CD4-positive, alpha-beta T cell treated with Interleukin-6 for 4 hours (primary cell): ENCODE data around the gene TGM5.
"Not testable (repeated sequence)": the region's sequence is repeated elsewhere in the genome, so short reads cannot be mapped to it uniquely, and the experiment has no call there.

Source experiments
- DNase-seq: peaks from one replicate; pipeline ENCODE4 v3.0.0-alpha.2; 2020; ENCODE audit warnings: mixed read lengths

The TGM5 gene

DNA sequence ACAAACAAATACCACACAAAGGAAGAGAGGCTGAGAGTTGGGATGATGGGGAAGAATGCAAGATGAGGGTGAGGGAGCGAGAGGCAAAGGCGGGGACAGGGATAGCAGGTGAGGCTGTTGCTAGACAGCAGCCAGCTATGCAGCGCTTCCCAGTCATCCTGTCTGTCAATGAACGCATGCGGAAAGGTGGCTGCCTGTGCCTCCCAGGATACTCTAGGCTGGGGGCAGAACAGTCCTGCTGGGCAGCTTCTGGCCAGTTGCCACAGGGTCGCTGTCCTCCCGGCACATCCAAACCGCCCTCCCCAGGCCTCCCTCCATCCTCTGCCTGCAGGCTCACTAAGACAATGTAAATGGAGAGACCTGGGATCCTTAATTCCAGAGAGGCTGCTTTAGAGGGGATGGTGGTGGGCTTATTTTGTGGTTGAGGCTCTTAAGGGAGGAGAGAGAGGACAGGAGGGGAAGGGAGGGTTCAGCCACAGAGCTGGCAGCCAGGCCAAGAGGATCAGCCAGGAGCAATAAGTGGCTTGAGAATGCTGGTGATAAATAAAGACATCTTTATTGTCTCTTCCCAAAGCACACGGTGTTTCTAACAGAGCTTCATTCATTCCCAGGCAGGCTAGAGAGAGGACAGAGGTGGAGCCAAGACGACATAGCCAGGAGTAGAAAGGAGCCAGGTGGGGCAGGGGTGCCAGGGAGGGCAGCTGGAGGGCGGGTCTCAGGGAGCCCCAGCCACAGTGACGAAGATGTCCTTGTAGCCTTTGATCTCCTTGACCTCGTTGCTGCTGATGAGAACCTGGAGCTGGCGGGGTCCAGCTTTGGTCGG, 9.2 kb upstream of the TGM5 start:
- DNase-seq = no peak

GRCh38 chr15:43274136-43274535, 7.4 kb upstream of the TGM5 start:
- no peak for DNase-seq

- DNase-seq = no peak
Observed at GRCh38 chr15:43273243-43273642, 6.5 kb upstream of the TGM5 start.

- DNase-seq = not testable (repeated sequence)
Observed at GRCh38 chr15:43271908-43272307, 5.2 kb upstream of the TGM5 start.

- DNase-seq = peak; percentile 9
Observed at GRCh38 chr15:43270676-43271306, 4.1 kb upstream of the TGM5 start.

- no peak for DNase-seq
Observed at GRCh38 chr15:43270113-43270665, 3.5 kb upstream of the TGM5 start.

DNA sequence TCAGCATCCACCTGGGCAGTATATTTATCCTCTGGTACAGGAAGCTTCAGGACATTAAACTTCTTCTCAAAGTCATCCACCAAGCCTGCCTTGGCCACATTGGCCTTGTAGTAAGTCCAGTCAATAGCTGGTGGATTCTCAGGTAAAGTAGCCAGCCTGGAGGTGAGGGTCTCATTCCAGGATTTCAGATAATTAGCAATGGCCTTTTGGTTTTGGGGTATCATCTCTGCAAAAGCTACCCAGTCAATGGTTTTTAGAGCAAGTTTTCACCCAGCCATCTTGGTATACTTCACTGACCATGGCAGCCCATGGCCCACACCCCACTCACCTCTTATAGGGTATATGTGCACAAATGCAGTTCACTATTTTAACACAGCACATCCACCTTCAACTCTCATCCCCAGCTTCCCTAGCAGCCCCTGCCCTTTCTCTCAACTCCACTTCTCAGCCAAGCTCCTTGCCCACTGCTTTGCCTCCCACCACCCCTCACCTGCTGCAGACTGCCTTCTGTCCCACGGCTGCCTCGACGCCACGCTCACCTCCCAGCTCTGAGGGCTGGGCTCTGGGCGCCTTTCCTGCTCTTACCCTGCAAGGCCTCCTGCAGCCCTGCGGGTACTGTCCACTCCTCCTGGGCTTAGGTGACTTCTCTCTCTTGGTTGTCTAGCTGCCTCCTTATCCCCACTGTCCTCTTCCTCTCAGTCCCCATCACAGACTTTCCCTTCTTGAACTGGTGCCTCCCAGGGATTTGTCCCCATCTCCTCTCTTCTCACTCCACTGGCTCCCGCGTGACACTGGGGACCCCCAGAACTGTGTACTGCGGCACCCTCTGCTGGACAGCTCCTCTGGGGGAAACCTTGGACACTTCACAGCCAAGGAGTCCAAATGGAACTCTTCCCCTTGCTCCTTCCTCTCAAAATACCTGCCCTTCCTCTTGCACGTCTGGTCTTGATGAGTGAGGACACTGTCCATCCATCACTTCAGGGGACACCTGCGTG, 1.7 kb upstream of the TGM5 start:
- no peak for DNase-seq

- no peak for DNase-seq
Observed at GRCh38 chr15:43267439-43267838, 711 bp upstream of the TGM5 start.

- no peak for DNase-seq
Observed at GRCh38 chr15:43266386-43266785, 342 bp downstream of the TGM5 start.

DNA sequence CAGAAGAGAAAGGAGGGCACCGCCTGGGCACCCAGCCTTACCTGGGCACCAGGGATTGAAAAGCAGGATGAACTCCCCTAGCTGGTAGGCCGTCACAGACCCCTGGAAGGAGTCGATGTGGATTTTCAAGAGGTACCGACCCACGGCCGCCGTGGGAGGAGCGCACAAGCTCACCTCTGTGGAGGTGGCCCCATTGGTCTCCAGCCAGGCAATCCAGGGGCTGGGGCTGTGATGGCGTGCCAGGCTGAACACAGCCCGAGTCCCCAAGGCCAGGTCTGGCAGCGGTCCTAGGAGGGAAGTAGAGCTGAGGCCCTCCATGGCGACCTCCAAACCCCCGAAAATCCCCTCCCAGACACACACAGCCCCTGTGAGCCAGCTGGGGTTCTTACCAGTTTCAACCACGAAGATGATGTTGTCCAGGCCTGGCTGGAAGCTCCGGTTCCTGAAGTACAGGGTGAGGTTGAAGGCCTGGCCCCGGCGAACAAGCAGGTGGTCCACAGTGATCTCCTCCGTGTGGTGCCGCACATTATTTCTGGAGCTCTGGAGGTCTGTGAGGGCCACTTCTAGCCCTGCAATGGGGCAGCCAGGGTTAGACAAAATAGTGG, 6.6 kb downstream of the TGM5 start:
- no peak for DNase-seq

- no peak for DNase-seq
Observed at GRCh38 chr15:43258781-43259180, 7.9 kb downstream of the TGM5 start.

GRCh38 chr15:43256341-43256740, 10.4 kb downstream of the TGM5 start:
- DNase-seq = no peak

- DNase-seq = no peak
Observed at GRCh38 chr15:43255376-43255775, 11.4 kb downstream of the TGM5 start.

DNA sequence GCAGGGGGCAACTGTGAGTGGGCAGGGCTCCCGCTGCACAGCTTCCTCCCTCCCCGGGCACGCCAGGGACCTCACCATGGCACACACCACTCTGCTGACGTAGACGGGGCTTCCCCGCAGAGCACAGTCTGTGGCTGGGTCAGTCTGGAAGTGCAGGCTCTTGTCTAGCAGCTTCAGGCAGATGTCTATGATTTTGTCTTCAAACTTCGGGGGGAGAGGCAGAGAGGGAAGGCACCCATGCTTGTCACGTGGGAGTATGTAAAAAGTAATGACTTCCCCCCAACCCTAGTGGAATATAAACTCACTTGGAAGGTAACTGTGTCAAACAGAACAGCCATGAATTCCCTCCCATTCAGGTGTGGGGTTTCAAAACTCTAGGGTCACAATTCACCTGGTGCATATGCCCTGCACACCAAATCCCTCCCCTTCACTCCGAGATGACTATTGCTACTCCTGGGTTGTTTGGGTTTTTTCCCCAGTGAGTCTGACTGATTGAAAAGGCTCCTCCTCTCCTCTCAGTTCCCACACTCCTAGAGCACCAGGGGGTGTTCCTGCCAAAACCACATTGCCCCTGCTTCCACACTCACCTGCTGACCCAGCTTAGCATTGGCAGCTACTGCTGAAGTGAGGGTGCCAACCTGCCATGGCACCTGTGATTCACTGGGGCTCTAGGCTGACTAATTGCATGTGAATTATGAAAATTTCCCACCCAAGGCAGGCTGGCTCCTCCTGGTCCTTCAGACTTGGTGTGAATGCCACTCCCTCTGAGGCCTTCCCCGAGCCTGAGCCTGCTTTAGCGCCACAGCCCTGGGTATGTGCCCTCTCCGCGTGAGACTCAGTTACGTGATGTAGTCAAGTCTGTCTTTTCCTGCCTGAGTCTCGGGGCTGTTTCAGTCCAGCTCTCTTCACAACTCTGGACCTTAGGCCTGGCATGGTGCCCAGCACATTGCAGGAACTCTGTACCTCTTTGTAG, 13.0 kb downstream of the TGM5 start:
- peak; percentile 7 for DNase-seq

DNA sequence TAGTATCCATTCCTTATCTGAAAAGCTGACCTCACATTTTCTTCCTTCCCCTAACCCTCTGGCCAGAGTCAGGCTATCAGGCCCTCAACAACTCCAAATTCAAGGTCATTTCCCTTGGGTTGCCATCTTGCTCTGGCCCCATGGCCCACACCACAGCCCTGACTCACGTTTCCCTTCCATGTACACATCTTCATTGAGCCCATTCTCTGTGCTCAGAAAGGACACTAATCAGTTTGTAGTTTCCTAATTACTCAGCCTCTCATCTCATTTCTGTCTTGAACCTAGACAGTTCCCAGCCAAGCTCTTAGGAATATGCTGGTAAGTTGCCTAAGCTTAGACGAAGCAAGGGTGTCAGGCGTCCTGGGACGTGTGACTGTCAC, 14.9 kb downstream of the TGM5 start:
- no peak for DNase-seq

GRCh38 chr15:43251185-43251870, 15.4 kb downstream of the TGM5 start:
- DNase-seq = no peak

DNA sequence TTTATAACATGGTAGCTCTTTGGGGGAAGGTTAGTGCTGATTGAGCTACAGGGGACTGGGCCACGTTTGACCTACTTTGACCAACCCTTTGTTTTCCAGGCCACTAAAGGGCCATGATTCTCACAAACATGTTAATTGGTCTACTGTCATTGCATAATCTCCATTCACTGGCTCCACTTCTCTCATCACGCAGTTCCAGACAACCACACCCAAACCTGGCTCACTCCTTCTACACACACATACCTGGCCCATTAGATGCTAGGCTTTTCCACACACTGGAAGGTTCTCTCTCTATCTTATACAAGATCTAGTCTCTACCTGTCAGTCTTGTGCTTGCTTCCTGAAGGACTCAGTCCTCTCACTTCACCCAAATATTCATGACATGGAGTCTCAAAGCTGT, 15.9 kb downstream of the TGM5 start:
- no peak for DNase-seq

- DNase-seq = no peak
Observed at GRCh38 chr15:43249699-43250203, 17.0 kb downstream of the TGM5 start.

DNA sequence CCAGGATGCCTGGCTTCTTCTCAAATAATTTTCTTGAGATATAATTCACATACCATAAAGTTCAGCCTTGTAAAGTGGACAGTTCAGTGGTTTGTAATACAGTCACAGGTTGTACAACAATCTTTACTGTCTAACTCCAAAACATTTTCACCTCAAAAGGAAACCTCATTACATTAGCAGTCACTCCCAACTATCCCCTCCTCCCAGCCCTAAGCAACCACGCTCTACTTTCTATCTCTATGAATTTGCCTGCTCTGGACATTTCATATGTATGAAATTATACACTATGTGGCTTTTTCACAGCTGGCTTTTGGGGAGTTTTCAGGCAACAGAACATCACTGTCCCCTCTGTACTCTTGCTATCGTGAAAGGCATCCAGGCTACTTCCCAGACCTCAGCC, 17.5 kb downstream of the TGM5 start:
- no peak for DNase-seq

DNA sequence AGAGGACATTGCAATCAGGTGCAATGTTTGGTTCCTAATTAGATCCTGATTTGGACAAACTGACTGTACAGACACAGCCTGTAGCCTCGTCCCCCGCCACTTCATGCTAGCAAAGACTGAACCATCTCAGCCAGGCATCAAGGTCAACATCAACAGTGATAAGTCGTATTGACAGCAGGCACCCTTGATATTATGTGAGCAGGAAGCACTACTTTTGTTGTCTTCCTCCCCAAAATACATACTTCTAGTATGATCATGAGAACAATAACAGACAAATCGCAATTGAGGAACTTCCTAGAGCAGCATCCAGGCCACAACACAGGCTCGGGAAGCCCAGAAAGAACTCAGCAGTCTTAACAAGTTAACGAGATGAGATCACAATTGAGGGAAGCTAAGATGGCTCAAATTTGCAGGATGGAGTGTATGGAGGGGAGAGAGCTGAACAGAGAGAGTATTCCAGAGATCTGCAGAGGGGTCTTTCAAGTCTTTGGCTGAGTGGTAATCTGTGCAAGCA, 20.4 kb downstream of the TGM5 start:
- no peak for DNase-seq
